Measurements from ENCODE around the gene ACKR3.

ACKR3 gene

DNA sequence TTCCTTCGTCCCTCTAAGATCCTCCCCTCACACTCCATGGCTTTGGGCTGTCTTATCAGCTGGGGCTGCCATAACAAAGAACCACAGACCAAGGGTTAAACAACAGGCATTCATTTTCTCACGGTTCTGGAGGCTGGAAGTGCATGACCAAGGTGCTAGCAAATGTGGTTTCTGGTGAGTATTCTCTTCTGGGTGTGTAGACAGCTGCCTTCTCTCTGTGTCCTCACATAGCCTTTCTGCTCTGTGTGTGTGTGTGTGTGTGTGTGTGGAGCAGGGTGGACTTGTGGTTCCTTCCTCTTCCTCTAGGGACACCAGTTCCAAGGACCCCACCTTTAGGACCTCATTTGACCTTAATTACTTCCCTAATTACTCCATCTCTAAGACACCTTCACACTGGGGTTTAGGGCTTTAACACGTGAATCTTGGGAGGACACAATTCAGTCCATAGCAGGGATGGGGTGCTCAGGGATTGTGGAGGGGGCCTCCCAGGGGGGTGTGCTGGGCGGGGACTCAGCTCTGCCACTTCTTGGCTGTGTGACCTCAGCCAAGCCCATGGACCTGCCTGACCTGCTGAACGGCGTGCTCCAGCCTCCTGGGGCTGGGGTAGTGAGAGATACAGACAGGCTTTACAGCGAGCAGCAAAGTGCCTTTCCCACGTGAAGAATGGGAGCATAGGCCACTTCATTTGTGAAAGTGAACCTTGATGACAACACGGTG, 38.0 kb downstream of the ACKR3 start:
- H3K36me3 ChIP-seq = no peaks in the 10 kb centered on the region
- peaks cover 40% of the 10 kb centered on the region for H3K27me3 ChIP-seq
- no peaks in the 10 kb centered on the region for H3K9me3 ChIP-seq
- no peak overlapping the region for H3K27ac ChIP-seq
- TF ChIP-seq, protein P1, sequence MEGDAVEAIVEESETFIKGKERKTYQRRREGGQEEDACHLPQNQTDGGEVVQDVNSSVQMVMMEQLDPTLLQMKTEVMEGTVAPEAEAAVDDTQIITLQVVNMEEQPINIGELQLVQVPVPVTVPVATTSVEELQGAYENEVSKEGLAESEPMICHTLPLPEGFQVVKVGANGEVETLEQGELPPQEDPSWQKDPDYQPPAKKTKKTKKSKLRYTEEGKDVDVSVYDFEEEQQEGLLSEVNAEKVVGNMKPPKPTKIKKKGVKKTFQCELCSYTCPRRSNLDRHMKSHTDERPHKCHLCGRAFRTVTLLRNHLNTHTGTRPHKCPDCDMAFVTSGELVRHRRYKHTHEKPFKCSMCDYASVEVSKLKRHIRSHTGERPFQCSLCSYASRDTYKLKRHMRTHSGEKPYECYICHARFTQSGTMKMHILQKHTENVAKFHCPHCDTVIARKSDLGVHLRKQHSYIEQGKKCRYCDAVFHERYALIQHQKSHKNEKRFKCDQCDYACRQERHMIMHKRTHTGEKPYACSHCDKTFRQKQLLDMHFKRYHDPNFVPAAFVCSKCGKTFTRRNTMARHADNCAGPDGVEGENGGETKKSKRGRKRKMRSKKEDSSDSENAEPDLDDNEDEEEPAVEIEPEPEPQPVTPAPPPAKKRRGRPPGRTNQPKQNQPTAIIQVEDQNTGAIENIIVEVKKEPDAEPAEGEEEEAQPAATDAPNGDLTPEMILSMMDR (IDR thresholded peaks at IDR 0.05) = no peak
- H3K4me3 ChIP-seq (ENCODE audit: low read depth in 1 of 2, low read length in 1 of 2) = no peak overlapping the region
- no peaks in the 10 kb centered on the region for H3K4me1 ChIP-seq (ENCODE audit: control insufficient read depth in 1 of 2, insufficient read depth in 1 of 2, low read depth in 1 of 2, low read length in 1 of 2)

DNA sequence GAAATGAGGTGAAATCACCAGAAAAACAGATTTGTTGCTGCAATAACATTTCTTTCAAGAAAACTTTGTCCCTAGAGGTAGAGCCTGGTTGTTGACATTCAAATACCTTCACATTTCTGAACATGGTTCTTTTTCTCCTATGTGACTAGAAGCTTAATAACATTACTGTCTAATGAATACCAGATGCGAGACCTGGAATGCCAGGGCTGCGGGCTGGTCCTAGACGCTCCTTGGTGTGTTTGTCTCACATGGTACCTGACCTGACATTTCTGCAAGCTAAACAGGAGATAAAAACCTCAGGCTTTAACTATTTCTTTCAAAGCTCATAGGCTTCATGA, 38.5 kb downstream of the ACKR3 start:
- Histone ChIP-seq H3K4me1 (ENCODE audit: control insufficient read depth in 1 of 2, insufficient read depth in 1 of 2, low read depth in 1 of 2, low read length in 1 of 2) (no peaks in the 10 kb centered on the region), H3K27me3 (peaks cover 36% of the 10 kb centered on the region), H3K36me3 (no peaks in the 10 kb centered on the region), H3K27ac (no peak overlapping the region), H3K9me3 (no peaks in the 10 kb centered on the region), H3K4me3 (ENCODE audit: low read depth in 1 of 2, low read length in 1 of 2) (no peak overlapping the region)
- TF ChIP-seq, protein P1 (IDR thresholded peaks at IDR 0.05) = no peak

DNA sequence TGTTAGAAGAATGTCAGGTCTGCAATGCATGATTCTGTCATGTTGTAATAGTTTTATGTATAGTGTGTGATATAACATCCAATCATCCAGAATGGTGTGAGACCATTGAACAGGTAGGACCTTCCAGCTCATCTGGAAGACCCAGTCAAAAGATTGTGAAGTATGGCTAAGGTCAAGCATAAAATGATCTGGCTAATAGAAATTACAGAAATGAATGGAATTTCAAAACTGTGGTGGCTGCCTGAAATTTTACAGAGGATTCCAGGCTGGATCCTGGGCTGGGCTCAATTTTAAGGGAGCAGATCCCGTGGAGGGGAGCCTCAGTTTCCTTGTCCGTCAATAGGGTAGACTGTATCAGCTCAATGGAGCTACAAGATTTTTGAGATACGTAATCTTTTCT, 39.1 kb downstream of the ACKR3 start:
- H3K36me3 ChIP-seq = no peaks in the 10 kb centered on the region
- H3K4me3 ChIP-seq (ENCODE audit: low read depth in 1 of 2, low read length in 1 of 2) = no peak overlapping the region
- peaks cover 35% of the 10 kb centered on the region for H3K27me3 ChIP-seq
- H3K27ac ChIP-seq = no peak overlapping the region
- TF ChIP-seq, protein P1 (IDR thresholded peaks at IDR 0.05) = no peak
- H3K4me1 ChIP-seq (ENCODE audit: control insufficient read depth in 1 of 2, insufficient read depth in 1 of 2, low read depth in 1 of 2, low read length in 1 of 2) = no peaks in the 10 kb centered on the region
- no peaks in the 10 kb centered on the region for H3K9me3 ChIP-seq

DNA sequence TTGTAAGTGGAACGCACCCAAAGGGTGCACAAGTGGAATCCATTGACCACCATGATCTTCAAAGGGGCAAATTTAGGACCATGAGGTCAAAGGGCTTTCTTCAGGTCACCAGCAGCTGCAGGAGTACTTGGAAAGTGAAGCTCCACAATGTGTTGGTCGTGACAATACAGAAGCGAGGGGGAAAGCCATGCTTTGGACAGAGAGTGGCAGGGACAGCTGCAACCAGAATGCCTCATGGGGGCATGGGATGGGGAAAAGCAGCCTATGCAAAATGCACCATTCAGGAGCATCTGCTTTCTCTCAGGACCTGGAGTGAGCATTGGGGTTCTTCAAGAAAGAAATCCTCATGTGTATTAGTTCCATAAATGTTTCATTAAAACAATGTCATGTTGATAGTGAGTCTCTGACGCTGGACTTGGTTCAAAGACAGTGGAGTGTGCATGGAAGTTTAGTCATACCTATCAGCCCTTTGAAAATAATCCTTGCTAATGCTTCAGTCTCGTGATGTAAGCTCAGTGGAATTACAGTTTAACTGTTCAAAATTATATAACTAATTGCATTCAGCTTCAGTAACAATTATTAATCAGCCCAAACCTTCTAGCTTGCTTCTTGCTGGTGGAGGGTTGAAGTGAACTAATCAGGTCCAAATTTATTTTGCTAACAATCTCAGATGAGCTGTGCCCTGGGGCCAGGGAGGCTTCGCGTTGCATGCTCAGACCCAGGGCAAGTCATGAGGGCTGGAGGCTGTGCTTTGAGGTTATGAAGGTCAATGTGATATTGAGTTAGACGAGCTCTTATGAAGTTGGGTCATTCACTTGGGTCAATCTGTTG, 41.6 kb downstream of the ACKR3 start:
- H3K4me1 ChIP-seq (ENCODE audit: control insufficient read depth in 1 of 2, insufficient read depth in 1 of 2, low read depth in 1 of 2, low read length in 1 of 2) = no peaks in the 10 kb centered on the region
- no peaks in the 10 kb centered on the region for H3K9me3 ChIP-seq
- H3K4me3 ChIP-seq (ENCODE audit: low read depth in 1 of 2, low read length in 1 of 2) = no peak overlapping the region
- TF ChIP-seq, protein P1 (IDR thresholded peaks at IDR 0.05) = no peak
- H3K27me3 ChIP-seq = peaks cover 27% of the 10 kb centered on the region
- no peaks in the 10 kb centered on the region for H3K36me3 ChIP-seq
- H3K27ac ChIP-seq = no peak overlapping the region

DNA sequence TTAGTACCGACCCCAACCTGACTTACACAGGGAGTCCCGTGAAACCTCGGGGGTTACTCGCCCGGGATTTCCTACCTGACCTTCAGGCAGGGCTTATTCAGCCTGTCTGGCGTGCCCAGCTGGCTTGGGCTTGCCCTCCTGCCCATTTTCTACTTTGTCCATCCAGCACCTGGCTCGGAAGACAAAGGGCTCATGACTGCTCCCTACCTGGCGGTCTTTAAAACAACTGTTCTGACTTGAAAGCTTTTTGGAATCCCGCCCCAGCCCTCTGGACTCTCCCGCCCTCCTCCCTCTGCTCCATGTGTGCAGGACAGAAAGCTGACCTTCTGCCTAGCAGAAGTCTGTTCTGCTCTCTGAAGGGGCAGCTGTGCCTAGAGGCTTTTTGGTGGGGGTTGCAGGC, 43.1 kb downstream of the ACKR3 start:
- no peaks in the 10 kb centered on the region for H3K9me3 ChIP-seq
- no peak overlapping the region for H3K4me3 ChIP-seq (ENCODE audit: low read depth in 1 of 2, low read length in 1 of 2)
- TF ChIP-seq, protein P1 (IDR thresholded peaks at IDR 0.05) = no peak
- no peak overlapping the region for H3K27ac ChIP-seq
- no peaks in the 10 kb centered on the region for H3K4me1 ChIP-seq (ENCODE audit: control insufficient read depth in 1 of 2, insufficient read depth in 1 of 2, low read depth in 1 of 2, low read length in 1 of 2)
- peaks cover 27% of the 10 kb centered on the region for H3K27me3 ChIP-seq
- H3K36me3 ChIP-seq = no peaks in the 10 kb centered on the region

All from neutrophil (primary cell).